Measurements from ENCODE around the gene TNFRSF13B.

TNFRSF13B gene

GRCh38 chr17:16926571-16927451 lies 45.1 kb downstream of the TNFRSF13B start:
- H2AFZ ChIP-seq (ENCODE audit: low read depth), result no peak overlapping the region
- H3K27me3 ChIP-seq (ENCODE audit: insufficient read depth, low read depth), result no peaks in the 10 kb centered on the region
- H3K79me2 ChIP-seq (ENCODE audit: insufficient read depth, low read depth), result no peaks in the 10 kb centered on the region
- no peaks in the 10 kb centered on the region for H3K36me3 ChIP-seq (ENCODE audit: insufficient read depth)
- H3K4me1 ChIP-seq (ENCODE audit: low read depth, poor library complexity, severe bottlenecking), result no peaks in the 10 kb centered on the region
- H3K4me3 ChIP-seq (IDR thresholded peaks at IDR 0.05; ENCODE audit: insufficient read depth, low read depth, low read length), result no peak overlapping the region
- H4K20me1 ChIP-seq (ENCODE audit: insufficient read depth), result no peaks in the 10 kb centered on the region
- H3K9ac ChIP-seq, result no peak overlapping the region
- H3K4me2 ChIP-seq, result no peak overlapping the region
- no peak overlapping the region for H3K27ac ChIP-seq
- no peak for TF ChIP-seq CTCF (conservative IDR thresholded peaks at IDR 0.05; ENCODE audit: low read depth, low read length)

- H2AFZ ChIP-seq (ENCODE audit: low read depth), result no peak overlapping the region
- no peak overlapping the region for H3K9ac ChIP-seq
- no peaks in the 10 kb centered on the region for H4K20me1 ChIP-seq (ENCODE audit: insufficient read depth)
- no peaks in the 10 kb centered on the region for H3K79me2 ChIP-seq (ENCODE audit: insufficient read depth, low read depth)
- TF ChIP-seq CTCF (conservative IDR thresholded peaks at IDR 0.05; ENCODE audit: low read depth, low read length), result no peak
- H3K4me3 ChIP-seq (IDR thresholded peaks at IDR 0.05; ENCODE audit: insufficient read depth, low read depth, low read length), result no peak overlapping the region
- H3K4me2 ChIP-seq, result no peak overlapping the region
- H3K4me1 ChIP-seq (ENCODE audit: low read depth, poor library complexity, severe bottlenecking), result no peaks in the 10 kb centered on the region
- H3K27ac ChIP-seq, result no peak overlapping the region
- no peaks in the 10 kb centered on the region for H3K36me3 ChIP-seq (ENCODE audit: insufficient read depth)
- no peaks in the 10 kb centered on the region for H3K27me3 ChIP-seq (ENCODE audit: insufficient read depth, low read depth)
Measured at GRCh38 chr17:16926061-16926511, 45.8 kb downstream of the TNFRSF13B start.

GRCh38 chr17:16925461-16926060 lies 46.4 kb downstream of the TNFRSF13B start:
- no peak for TF ChIP-seq CTCF (conservative IDR thresholded peaks at IDR 0.05; ENCODE audit: low read depth, low read length)
- Histone ChIP-seq H2AFZ (ENCODE audit: low read depth) (no peak overlapping the region), H3K79me2 (ENCODE audit: insufficient read depth, low read depth) (no peaks in the 10 kb centered on the region), H3K9ac (no peak overlapping the region), H3K4me3 (IDR thresholded peaks at IDR 0.05; ENCODE audit: insufficient read depth, low read depth, low read length) (no peak overlapping the region), H4K20me1 (ENCODE audit: insufficient read depth) (no peaks in the 10 kb centered on the region), H3K27ac (no peak overlapping the region), H3K27me3 (ENCODE audit: insufficient read depth, low read depth) (no peaks in the 10 kb centered on the region), H3K4me2 (no peak overlapping the region), H3K4me1 (ENCODE audit: low read depth, poor library complexity, severe bottlenecking) (no peaks in the 10 kb centered on the region), H3K36me3 (ENCODE audit: insufficient read depth) (no peaks in the 10 kb centered on the region)

- Histone ChIP-seq H4K20me1 (ENCODE audit: insufficient read depth) (no peaks in the 10 kb centered on the region), H3K4me1 (ENCODE audit: low read depth, poor library complexity, severe bottlenecking) (no peaks in the 10 kb centered on the region), H3K79me2 (ENCODE audit: insufficient read depth, low read depth) (no peaks in the 10 kb centered on the region), H3K4me2 (no peak overlapping the region), H3K27me3 (ENCODE audit: insufficient read depth, low read depth) (no peaks in the 10 kb centered on the region), H3K4me3 (IDR thresholded peaks at IDR 0.05; ENCODE audit: insufficient read depth, low read depth, low read length) (no peak overlapping the region), H2AFZ (ENCODE audit: low read depth) (no peak overlapping the region), H3K27ac (no peak overlapping the region), H3K9ac (no peak overlapping the region), H3K36me3 (ENCODE audit: insufficient read depth) (no peaks in the 10 kb centered on the region)
- no peak for TF ChIP-seq CTCF (conservative IDR thresholded peaks at IDR 0.05; ENCODE audit: low read depth, low read length)
Measured at GRCh38 chr17:16924696-16925440, 47.0 kb downstream of the TNFRSF13B start.
